Measurements from ENCODE around the gene MFSD6L. TPM values are rescaled to one million over a fixed set of nuclear protein-coding genes. Genes with fewer than 3 reads are reported as not detected.

The MFSD6L gene
- total RNA-seq = not detected in 2 replicates
- not detected for polyA plus RNA-seq (2012)

- DNase-seq (ENCODE audit: low read depth) = no peak
These were observed at the start of gene MFSD6L for GRCh38 chr17:8798846-8799569. TSS of gene MFSD6L (minus strand) at chr17:8799365. CDS start at chr17:8799120, 245 bp downstream.

DNA sequence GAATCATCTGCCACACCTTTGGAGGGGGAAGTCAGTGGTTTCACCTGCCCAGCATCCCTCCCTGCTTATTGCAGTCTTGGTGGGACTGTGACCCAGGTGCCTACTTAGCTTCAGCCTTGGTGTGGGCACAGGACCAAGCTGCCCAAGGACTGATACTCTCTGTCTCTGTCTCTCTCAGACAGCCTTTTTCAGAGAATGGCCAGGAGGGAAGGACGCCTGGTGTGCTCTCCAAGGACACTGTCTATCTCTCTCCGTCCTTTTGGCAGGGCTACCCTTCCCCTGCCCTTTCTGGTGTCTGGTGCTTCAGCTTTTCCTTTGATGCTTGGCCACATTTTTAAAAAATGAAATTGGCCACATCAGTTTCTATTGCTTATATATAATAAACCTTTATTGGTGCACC lies 48.7 kb upstream of the MFSD6L start:
- DNase-seq (ENCODE audit: low read depth) = no peak

- DNase-seq (ENCODE audit: low read depth) = no peak
These were observed 47.6 kb upstream of the MFSD6L start for GRCh38 chr17:8846768-8847211.

DNA sequence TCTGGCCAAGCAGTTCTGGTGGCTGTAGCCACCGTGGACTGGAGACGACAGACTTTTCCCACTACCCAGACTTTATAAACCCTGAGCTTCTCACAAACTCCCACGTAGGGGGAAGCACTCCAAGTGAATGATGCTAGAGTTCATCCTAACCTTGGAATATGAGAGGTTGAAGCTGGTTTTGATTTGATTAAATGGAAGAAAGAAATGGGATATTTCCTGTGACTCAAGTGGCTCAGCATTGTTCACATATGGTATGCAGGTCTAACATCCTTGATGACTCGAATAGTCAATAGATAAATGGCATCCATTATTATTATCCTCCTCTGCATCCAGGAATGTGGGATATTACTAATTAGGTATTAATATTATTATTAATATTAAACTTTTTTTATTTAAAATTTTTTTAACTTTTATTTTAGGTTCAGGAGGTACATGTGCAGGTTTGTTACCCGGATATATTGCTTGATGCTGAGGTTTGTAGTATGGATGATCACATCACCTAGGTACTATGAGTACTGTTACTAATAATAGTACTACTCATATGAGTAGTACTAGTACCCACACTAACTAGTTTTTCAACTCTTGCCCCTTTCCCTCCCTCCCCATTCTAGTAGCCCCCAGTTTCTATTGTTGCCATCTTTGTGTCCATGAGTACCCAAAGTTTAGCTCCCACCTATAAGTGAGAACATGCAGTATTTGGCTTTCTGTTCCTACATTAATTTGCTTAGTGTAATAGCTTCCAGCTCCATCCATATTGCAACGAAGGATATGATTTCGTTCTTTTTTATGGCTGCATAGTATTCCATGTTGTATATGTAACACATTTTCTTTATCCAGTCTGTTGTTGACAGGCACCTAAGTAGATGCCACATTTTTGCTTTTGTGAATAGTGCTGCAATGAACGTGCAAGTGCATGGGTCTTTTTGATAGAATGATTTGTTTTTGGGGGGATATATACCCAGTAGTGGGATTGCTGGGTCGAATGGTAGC lies 45.4 kb upstream of the MFSD6L start:
- no peak for DNase-seq (ENCODE audit: low read depth)

DNA sequence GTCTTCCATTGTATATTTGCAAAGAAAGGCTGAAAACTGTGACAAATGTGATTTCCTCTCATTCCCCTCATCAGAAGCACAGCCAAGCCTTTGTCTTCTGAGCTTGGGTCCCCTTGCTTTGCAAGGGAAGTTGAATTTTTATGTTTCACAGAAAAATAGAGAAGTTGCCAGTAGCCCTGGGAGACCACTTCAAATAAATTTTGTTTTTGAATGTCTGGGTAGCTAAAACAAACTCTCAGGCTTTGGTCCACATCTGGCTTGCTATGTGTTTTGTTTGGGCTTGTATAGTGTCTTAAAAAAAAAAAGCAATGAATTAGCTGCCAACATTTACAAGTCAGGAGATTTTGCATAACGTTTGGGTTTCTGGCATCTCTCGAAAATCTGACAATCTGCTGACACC lies 44.2 kb upstream of the MFSD6L start:
- DNase-seq (ENCODE audit: low read depth) = no peak

- no peak for DNase-seq (ENCODE audit: low read depth)
These were observed 42.7 kb upstream of the MFSD6L start for GRCh38 chr17:8841844-8842243.

- DNase-seq (ENCODE audit: low read depth) = no peak
These were observed 40.3 kb upstream of the MFSD6L start for GRCh38 chr17:8839410-8839935.

DNA sequence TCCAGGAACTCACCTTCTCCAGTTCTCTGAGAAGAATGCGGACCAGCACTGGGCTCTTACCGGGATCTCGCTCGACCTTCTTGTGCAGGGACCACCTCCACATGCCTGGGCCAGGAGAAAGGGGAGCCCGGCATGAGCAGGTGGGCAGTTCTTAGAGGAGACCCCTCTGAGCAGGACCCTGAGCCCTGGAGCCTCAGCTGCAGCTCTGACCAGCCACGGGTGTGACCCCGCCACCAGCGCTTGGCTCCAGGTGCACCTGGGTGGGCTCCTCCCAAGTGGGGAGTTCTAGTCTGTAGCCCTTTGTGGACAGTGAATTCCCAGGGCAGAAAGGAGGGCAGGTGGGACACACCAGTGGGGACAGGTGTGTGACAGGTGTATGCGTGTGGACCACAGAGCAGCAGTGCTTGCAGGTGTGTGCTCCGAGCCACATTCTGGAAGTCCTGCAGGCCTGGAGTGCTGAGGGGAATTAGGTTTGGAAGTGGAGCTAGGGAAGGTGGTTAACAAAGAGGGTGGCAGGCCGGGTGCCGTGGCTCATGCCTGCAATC lies 39.5 kb upstream of the MFSD6L start:
- no peak for DNase-seq (ENCODE audit: low read depth)

DNA sequence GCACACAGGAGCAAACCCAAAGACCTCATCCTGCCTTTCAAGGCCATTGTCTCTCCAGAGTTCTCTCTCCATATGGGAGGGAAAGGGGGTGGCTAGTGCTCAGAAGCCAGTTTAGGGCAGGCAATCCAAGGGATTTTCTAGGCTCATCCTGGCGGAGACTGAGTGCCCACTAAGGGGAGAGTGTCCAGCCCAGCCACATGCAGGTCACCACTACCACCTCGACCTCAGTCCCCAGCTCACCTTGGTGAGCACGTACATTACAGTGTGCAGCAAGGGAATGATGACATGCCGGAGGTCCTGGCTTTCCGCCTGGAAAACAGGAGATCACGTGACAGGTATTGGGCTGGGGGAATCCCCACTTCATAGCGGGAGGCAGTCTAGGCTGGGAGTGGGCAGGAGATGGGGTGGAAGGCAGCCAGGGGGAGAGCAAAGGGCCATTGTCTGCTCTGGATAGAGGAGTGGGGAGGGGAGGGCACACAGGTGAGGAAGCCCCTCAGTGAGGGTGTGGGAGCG lies 38.5 kb upstream of the MFSD6L start:
- DNase-seq (ENCODE audit: low read depth) = no peak

GRCh38 chr17:8836821-8837562 lies 37.8 kb upstream of the MFSD6L start:
- no peak for DNase-seq (ENCODE audit: low read depth)

DNA sequence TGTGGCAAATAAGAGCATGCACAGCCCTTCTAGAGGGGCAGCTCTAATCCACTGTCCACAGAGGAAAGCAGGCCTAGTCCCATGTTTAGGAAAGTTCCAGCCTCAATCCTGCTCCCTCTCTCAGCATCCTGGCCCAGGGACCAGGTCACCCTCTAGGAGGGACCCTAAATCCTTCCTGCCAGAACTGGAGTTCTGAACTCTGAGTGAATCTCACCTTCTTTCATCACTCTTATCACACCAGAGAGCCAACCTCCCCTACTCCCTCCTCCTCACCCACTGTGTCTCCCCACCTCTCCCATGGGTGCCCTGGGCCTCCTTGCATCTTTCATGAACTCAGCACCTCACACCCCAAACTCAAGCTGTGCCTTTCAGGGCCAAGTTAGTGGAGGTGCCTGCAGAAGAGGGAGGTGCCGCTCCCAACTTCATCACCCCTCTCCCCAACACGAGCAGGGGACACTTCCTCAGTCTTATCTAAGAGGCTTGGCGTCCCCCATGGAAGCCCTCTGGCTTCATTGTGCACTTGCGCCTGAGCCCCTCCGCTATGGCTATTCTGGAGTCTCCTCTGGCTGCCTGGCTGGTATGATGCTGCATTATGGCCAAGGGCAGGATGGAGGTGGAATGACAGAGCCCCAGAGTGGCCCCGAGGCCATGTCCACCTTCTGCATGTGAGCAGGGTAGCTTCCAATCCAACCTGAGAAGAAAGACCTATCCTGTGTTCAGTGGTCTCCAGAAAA lies 36.6 kb upstream of the MFSD6L start:
- no peak for DNase-seq (ENCODE audit: low read depth)

DNA sequence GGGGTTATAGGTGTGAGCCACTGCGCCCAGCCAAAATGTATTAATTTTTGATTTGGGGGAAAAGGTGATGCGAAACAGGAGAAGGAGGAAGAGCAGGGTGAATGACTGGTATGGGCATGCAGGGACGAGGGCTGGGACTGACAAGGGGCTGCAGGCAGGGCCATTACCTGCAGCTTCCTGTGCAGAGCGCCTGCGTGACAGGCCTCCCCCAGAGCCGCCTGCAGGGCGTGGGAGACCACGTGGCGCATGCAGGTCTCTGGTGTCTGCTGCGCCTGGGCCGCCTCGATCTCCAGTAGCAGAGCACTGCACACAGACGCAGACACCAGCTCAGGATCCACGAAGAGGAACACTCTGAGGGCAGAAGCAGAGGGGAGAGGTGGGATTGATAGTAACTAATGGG lies 35.9 kb upstream of the MFSD6L start:
- no peak for DNase-seq (ENCODE audit: low read depth)

GRCh38 chr17:8832711-8833352 lies 33.7 kb upstream of the MFSD6L start:
- DNase-seq (ENCODE audit: low read depth) = no peak

DNA sequence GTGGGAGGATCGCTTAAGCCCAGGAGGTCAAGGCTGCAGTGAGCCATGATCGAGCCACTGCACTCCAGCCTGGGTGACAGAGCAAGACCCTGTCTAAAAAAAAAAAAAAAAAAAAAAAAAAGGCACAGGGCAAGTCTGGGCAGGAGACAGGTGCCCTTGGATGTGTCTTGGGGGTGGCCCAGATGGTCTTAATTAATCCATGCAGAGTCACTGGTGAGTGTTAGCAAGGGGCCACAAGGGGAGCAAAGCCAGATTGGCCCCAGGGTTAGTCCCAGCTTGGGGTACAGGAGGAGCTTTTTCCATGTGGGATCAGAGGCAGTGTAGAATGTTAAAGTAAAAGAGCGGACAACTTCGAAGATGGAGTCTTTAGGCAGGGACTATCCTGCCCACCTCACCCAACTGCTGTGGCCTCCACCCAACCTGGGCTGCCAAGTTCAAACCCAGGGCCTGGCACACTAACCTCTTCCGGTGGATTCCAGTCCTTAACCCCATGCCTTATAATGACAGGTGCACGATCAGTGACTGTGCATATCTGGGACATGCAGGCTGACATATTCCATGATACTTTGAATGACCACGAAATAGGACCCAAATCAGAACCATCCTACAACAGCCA lies 32.2 kb upstream of the MFSD6L start:
- no peak for DNase-seq (ENCODE audit: low read depth)

- no peak for DNase-seq (ENCODE audit: low read depth)
These were observed 31.0 kb upstream of the MFSD6L start for GRCh38 chr17:8830141-8830540.

DNA sequence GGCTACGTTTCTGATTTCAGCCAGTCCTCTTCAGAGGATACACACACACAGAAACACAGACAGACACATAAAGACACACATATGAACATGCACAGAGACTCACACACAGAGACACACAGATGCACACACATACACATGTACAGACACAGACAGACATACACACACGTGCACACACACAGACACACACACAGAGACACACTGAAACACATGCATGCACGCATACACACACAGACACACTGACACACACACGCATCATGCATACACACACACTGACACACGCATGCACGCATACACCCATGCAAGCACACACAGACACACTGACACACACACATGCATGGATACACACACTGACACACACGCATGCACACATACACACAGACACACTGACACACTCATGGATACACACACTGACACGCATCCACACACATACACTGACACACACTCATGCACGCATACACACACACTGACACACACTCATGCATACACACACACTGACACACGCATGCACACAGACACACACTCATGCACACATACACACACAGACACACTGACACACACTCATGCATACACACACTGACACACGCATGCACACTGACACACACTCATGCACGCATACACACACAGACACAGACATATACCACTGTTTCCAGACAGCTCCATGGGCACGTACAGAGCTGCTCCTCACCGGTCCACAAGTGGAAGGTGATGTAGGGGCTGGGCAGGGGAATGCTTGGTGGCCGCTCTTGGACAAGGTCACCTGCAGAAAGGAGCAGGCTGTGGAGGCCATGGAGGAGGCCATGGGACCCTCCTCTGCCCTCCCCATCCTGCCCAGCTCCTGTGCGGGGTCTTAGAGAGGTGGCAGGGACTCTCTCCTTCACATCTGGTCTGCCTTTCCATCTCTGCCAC lies 30.1 kb upstream of the MFSD6L start:
- no peak for DNase-seq (ENCODE audit: low read depth)

DNA sequence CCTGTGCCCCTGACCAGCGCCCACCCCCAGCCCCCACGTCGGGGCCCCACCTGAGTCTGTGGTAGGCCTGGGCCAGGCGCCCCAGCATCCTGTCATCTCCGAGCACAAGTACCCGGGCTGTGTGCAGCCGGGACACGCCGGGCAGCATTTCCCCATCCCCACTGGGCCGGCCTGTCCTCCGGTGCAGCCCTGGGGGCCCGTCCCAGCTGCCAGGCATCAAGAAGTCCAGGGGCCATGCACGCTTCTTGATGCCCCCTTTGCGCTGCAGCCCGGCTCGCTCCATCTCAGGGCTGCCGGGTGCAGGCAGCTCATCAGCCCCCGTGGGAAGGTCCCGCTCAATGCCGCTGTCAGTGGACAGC lies 29.3 kb upstream of the MFSD6L start:
- DNase-seq (ENCODE audit: low read depth) = no peak

DNA sequence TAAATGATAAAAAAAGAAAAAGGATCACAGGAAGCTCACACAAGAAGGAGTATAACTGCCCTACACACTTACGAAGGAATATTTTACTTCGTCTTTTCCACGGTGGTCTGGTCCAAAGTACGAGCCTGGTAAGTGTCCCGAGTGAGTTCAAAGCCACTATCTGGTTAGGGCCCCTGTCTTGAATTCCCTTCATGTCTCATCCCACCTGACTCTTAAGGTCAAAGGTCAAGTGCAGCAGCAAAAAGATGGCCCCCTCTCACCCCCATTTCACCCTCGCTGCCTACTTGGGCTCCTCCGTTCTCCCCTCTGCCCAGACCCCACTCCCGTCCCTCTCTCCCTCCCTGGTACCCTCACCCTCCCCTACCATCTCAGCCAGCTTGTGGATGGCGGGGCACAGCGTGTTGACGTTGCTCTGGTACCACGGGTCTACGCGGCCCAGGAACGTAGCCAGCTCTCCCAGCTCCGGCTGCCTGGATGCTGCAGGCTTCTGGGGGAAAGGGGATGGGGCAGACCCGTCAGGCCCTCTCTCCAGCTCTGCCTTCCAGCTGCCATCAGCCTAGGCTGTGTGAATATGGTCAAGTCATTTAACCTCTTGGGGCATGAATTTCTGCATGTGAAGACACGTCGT lies 27.8 kb upstream of the MFSD6L start:
- no peak for DNase-seq (ENCODE audit: low read depth)
